ENCODE measurements around the gene ZNF732.

DNA sequence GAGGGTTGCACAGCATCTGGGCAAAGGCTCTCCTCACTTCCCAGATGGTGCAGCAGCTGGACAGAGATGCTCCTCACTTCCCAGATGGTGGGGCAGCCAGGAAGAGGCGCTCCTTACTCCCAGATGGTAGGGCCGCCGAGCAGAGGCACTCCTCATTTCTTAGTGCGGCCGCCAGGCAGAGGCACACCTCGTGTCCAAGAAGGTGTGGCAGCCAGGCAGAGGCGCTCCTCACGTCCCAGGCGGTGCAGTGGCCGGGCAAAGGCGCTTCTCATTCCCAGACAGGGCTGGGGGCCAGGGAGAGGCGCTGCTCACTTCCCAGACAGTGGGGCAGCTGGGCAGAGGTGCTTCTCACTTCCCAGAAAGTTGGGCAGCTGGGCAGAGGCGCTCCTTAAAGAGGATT is 48.8 kb downstream of the ZNF732 start:
- TF ChIP-seq, protein P1, sequence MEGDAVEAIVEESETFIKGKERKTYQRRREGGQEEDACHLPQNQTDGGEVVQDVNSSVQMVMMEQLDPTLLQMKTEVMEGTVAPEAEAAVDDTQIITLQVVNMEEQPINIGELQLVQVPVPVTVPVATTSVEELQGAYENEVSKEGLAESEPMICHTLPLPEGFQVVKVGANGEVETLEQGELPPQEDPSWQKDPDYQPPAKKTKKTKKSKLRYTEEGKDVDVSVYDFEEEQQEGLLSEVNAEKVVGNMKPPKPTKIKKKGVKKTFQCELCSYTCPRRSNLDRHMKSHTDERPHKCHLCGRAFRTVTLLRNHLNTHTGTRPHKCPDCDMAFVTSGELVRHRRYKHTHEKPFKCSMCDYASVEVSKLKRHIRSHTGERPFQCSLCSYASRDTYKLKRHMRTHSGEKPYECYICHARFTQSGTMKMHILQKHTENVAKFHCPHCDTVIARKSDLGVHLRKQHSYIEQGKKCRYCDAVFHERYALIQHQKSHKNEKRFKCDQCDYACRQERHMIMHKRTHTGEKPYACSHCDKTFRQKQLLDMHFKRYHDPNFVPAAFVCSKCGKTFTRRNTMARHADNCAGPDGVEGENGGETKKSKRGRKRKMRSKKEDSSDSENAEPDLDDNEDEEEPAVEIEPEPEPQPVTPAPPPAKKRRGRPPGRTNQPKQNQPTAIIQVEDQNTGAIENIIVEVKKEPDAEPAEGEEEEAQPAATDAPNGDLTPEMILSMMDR (IDR thresholded peaks at IDR 0.05; ENCODE audit: low read depth, low read length) = no peak
- no peak for TF ChIP-seq EZH2phosphoT487 (IDR thresholded peaks at IDR 0.05; ENCODE audit: low read depth)

Measured in OCI-LY3 (cell line).